ENCODE results near the gene CDH5.

The CDH5 gene

DNA sequence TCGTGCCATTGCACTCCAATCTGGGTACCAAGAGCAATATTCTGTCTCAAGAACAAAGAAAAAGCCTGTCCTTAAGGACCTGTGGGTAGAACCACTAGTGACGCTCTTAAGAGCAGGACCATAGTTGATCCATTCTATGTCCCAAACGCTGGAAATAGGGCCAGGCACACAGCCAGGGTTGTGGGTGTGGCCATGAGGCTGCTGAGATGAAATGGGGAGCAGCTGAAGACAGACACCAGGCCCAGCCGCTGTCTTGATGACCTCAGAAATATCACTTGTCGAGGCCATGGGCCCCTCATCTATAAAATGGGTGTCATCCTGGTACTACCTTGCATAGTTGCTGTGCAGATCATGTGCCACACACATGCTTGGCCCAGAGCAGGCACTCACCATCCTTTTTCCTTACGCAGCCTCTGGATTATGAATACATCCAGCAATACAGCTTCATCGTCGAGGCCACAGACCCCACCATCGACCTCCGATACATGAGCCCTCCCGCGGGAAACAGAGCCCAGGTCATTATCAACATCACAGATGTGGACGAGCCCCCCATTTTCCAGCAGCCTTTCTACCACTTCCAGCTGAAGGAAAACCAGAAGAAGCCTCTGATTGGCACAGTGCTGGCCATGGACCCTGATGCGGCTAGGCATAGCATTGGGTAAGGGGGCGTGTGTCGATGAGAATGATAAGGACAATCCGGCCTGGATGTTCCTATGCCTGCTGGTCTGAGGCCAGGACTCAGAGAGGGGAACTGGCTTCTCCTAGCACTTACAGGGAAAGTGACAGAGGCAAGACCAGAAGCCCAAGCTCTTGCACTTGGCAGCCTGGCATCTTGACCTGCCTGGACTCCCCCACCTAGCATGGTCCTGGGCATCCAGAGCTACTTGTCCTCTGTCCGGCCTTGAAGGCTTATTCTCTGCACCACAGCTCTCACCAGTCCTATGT is 25.5 kb downstream of the CDH5 start:
- no peak for DNase-seq (ENCODE audit: low read depth)

DNA sequence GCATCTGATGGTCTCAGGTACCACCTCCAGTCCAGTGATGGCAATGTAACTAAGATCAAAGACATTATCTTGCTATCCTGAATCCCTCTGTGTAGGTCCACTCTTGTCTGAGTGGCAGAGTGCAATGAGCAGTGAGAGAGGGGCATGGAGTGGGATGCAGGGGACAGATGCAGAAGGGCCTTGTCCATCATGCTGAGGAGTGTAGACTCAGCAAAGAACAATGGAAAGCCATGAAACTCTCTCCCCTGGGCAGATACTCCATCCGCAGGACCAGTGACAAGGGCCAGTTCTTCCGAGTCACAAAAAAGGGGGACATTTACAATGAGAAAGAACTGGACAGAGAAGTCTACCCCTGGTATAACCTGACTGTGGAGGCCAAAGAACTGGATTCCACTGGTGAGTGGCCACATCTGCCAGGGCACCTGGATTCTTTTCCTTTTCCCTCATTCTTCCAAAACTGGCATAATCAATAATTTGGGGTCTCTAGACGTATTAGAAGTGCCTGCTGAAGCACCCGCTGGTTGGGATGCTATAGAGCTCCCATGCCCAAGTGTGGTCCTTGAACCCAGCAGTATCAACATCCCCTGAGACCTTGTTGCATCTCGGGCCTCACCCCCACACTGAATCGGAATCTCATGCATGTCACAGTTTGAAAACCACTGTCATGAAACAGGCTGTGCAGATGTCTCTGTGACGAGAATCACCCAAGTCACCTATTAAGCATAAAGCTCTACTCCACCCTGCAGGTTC is 29.5 kb downstream of the CDH5 start:
- no peak for DNase-seq (ENCODE audit: low read depth)

DNA sequence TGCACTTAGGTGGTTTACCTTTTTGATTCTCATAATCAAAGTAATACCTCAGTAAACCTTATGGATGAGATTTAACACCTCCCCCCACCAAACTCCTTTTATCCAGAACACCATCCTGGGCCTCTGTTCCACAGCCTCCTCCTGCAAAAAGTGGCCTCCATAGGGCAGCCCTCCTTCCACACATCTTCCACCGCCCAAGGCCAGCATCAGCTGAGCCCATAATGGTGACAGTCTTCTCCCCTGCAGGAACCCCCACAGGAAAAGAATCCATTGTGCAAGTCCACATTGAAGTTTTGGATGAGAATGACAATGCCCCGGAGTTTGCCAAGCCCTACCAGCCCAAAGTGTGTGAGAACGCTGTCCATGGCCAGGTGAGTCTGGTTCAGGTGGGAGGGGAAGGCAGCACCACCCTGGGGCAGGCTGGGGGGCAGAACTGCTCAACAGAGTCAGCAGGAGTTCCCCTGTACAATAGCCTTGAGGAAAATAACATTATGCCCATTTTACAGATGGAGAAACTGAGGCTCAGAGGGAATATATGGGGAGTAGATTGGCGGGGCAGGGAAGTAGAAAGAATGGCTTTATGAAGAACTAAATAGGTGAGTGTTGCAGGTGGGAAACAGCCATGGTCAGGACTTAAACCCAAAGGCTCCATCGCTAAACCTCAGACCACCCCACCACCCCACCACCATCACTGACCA is 31.4 kb downstream of the CDH5 start:
- no peak for DNase-seq (ENCODE audit: low read depth)

DNA sequence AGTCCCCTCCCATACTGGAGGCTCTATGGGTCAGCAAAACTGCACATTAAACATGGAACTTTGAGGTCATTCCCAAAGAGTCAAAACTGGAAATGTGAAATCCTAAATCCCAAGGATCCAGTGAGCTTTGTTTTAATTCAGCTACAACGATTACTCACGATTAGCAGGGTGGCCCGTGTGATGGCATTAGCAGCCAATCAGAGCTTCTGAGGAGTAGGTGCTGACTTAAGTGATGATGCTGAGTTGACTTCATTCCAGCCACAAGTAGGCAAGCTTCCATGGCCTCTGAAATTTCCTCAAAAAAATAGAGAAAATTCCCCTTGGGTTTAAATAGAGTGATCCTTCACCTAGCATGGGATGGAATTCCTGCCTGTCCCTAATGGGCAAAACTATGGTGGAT is 32.5 kb downstream of the CDH5 start:
- no peak for DNase-seq (ENCODE audit: low read depth)

DNA sequence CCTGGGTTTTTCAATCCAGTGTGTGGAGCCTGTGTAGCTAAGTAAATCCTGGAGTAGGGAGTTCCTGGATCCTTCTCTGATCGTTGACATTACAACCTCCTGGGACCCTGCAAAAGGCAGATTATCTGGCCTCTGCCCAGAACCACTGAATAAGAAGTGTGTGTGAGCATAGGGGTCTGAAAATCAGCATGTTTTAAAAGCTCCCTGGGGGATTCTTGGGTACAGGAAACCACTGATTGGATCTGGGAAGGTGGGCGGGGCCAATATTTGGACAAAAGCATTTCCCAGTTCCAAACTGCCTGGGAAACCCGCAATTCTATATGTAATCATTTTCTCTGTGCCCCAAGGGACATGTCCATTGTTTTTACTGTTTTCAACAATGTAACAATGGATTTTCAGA is 33.4 kb downstream of the CDH5 start:
- no peak for DNase-seq (ENCODE audit: low read depth)

DNA sequence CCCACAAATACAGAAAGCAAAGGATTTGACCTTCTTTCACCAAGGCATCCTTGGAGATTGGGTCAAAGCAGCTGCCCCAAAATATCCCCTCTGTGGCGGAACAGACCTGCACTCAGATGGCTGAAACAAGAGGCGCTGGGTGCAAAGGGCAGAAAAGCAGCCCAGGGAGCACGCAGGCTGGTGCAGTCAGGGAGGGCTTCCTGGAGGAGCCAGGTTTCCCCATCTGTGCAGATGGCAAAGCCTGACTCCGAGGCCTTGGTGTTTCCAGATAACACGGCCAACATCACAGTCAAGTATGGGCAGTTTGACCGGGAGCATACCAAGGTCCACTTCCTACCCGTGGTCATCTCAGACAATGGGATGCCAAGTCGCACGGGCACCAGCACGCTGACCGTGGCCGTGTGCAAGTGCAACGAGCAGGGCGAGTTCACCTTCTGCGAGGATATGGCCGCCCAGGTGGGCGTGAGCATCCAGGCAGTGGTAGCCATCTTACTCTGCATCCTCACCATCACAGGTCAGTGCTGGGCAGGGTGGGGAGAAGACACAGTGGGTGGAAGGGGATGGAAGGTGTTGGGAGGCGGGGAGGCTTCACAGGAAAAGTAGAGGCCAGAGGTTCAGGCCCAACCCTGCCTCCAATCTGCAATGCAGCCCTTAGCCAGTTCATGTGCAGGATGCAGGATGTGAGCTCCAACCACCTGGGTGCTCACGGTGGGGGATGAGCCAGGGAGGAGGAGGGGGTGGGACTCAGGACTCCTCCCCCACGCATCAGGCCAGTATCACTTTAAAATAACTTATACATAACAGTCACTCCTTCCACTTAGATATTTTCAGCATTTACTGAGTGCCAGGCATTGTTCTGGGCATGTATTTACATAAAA is 34.3 kb downstream of the CDH5 start:
- DNase-seq (ENCODE audit: low read depth), result no peak

DNA sequence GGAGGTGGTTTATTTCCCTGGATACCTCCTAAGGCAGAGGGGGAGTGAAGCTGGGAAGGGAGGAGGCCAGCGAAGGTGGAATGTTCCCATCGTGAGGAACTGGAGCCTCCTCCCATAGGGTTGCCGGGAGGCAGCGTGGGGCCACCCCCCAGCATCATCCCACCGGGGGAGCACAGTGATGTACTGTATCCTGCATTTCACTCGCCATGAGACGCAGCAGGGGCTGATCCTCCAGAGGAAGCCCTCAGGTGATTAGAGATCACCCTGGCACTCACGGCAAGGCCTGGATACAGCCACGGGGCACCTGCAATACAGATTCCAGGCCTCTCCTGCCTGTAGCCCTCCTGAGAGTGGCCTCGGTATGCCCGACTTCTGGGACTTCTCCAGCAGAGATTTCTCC is 35.1 kb downstream of the CDH5 start:
- DNase-seq (ENCODE audit: low read depth), result no peak

DNA sequence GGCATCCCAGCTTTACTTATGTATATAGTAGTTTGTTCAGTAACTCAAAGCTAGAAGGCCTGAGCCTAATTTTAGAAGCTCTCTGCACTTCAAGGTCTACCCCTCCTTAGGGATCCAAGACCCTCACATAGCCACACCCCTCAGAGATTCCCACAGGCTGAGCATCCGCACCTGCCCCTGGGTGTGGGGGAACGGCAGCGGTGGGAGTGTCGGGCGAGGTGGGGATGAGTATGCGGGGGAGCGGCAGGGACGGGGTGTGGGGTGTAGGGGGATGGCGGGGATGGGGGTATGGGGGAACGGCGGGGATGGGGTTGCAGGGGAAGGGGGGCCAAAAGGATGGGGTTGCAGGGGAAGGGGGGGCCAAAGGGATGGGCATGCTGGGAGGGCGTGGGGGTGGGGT is 35.7 kb downstream of the CDH5 start:
- no peak for DNase-seq (ENCODE audit: low read depth)

DNA sequence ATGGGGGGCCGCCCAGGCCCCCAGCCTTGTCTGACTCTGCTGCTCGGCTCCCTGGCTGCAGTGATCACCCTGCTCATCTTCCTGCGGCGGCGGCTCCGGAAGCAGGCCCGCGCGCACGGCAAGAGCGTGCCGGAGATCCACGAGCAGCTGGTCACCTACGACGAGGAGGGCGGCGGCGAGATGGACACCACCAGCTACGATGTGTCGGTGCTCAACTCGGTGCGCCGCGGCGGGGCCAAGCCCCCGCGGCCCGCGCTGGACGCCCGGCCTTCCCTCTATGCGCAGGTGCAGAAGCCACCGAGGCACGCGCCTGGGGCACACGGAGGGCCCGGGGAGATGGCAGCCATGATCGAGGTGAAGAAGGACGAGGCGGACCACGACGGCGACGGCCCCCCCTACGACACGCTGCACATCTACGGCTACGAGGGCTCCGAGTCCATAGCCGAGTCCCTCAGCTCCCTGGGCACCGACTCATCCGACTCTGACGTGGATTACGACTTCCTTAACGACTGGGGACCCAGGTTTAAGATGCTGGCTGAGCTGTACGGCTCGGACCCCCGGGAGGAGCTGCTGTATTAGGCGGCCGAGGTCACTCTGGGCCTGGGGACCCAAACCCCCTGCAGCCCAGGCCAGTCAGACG is 36.2 kb downstream of the CDH5 start:
- DNase-seq (ENCODE audit: low read depth), result no peak

DNA sequence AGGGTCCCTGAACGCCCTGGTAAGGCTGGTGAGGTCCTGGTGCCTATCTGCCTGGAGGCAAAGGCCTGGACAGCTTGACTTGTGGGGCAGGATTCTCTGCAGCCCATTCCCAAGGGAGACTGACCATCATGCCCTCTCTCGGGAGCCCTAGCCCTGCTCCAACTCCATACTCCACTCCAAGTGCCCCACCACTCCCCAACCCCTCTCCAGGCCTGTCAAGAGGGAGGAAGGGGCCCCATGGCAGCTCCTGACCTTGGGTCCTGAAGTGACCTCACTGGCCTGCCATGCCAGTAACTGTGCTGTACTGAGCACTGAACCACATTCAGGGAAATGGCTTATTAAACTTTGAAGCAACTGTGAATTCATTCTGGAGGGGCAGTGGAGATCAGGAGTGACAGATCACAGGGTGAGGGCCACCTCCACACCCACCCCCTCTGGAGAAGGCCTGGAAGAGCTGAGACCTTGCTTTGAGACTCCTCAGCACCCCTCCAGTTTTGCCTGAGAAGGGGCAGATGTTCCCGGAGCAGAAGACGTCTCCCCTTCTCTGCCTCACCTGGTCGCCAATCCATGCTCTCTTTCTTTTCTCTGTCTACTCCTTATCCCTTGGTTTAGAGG is 37.1 kb downstream of the CDH5 start:
- no peak for DNase-seq (ENCODE audit: low read depth)

DNA sequence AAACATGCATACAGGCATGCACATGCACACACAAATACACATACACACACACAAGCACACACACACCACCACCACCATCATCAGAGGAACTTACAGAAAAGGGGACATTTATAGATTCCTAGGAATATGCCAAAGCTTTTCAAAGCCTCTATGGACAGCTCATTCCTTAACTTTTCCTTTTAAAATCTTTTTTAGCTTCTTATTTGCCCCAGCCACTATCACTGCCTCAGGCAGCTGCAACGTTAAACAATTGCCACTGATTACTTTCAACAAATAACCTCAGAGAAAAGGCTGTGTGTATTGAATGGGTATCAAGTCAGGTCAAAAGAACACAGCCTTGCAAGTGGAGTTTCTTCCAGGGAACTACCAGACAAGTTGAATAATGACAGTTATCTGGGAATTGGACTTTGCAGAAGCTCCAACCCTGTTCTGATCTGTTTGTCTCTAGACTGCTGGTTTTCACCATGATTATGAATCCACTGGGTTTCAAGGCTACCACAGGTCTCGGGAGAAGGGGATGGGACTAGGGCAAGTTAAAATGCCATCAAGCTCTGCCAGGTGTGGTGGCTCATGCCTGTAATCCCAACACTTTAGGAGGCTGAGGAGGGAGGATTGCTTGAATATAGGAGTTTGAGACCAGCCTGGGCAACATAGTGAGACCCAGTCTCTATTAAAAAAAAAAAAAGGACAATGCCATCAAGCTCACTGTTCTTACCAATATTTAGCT is 38.7 kb downstream of the CDH5 start:
- DNase-seq (ENCODE audit: low read depth), result no peak

DNA sequence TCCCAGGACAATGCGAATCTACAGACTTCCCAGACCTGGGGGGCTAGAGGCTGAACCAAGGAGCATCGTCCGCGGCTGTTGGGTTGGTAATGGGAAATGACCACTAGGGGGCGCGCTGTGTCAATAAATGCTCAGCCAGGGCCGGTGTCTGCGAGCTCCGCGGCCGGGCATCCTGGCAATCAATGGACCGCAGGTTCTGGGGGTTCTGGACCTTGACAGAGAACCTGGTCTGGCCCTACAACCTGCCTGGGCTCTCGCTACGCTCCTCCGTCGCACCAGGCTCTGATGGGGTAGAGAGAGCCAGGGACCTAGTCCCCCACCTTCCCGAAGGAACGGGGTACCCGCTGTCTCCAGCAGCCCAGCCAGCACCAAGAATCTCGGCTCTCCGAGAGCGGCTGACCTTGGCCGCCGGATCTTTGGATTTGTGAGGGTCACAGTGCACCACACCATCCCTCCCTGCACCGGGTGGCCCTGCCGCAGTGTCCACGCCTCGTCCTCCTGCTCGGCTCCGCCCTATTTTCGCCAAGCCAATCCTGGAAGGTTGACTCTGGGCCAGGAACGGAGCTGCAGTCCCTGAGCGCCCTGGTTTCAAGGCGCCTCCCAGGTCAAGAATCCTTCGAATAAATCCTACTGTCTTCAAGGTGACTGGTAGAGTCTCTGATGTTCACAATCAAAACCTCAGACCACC is 40.2 kb downstream of the CDH5 start:
- DNase-seq (ENCODE audit: low read depth), result peak; percentile 81

DNA sequence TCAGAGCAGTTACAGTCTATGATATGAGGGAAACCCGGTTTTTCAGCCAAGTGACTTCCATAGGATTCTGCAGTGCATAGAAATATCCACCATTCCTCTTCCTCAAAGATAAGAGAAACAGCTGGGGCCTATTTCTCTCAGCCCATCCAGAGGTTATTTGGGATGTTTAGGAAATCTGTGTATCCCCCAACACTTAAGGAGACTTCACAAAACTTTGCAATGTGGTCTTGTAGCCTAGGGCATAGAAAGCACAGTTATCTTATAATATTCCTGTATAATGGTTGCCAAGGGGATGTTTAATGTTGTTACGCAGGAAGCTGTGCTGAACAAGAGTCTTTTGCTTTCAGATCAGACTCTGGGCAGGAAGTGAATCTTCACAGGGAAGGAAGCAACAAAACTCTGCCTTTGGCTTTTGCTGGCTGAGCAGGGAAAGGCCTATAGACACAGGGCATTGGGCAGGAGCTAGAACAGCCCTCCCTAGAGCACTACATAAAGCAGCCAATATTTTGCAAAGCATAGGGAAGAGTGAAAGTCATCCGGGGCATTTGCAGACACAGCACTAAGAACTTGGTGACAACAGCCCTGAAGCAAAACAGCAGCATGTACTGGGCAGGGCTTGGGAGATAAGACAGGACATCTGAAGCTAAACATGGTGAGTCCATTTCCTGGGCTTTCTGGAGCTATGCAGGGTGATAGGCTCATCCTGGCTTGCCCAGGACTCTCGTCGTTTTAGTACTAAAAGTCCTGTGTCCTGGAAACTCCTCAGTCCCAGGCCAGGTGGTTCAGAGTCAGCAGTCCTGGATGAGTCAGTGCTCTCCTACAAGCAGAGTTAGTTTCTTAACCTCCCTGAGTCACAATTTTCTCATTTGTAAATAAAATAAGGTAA is 41.9 kb downstream of the CDH5 start:
- DNase-seq (ENCODE audit: low read depth), result no peak

DNA sequence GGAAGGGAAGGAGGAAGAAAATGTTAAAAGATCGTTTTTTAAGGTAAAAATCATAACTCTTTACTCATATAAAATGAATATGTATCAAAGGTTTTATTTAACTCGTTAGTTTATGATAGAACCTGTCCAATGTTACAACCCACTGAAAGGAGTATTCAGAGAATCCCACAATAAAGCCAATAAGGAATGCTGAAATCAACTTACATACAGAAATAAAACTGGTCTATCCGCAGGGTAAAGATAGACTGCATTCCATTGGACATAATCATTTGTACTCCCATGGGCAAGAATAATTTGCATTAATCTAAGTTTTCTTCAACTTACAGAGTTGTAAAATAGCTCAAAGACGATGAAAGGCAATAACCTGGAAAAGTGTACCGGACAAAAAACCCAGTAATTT is 42.7 kb downstream of the CDH5 start:
- no peak for DNase-seq (ENCODE audit: low read depth)

DNA sequence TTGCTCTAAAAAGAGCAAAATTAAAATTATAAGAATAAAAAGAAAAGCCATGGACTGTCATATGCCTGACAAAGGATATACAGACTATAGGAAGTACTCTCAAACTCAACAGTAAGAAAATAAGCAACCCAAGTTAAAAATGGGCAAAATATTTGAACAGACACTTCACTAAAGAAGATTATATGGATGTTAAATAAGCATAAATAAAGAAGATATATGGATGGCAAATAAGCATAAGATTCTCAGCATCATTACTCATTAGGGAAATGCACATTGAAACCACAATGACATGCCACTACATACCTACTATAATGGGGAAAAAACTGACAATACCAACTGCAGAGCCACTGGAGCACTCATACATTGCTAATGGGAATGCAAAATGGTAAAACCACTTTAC is 45.7 kb downstream of the CDH5 start:
- DNase-seq (ENCODE audit: low read depth), result no peak

DNA sequence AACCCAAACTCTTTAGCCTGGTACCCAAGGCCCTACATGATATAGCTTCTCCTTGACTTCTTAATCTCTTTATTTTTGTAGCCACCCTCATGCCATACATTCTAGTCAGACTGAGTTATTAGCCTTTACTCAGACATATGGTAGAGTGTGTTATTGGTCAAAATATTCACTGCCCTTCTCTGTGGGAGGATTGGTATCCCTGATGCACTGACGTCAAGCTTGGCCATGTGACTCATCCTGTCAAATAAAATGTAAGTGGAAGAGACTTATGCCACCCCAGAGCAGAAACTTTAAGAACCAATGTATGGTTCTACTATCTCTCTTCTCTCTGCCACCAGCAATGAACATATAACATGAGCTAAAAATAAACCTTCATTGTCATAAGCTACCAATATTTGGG is 48.4 kb downstream of the CDH5 start:
- no peak for DNase-seq (ENCODE audit: low read depth)

DNA sequence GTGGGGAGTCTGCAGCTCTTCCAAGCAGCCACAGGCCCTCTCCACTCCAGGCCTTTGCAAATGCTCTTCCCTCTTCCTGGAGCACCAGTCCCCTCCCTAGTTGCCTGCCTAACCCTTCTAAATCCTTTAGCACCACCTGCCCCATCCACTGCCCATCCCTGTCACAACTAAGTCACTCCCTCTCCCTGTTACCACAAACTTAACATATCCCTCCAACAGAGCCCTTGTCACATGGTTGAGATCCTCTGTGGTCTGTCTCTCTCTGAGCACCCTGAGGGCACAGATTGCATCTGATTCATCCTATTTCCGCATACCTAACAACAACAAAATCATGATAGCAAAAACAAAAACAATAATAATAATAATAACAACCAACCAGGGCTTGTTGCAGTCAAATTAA is 49.6 kb downstream of the CDH5 start:
- no peak for DNase-seq (ENCODE audit: low read depth)

DNA sequence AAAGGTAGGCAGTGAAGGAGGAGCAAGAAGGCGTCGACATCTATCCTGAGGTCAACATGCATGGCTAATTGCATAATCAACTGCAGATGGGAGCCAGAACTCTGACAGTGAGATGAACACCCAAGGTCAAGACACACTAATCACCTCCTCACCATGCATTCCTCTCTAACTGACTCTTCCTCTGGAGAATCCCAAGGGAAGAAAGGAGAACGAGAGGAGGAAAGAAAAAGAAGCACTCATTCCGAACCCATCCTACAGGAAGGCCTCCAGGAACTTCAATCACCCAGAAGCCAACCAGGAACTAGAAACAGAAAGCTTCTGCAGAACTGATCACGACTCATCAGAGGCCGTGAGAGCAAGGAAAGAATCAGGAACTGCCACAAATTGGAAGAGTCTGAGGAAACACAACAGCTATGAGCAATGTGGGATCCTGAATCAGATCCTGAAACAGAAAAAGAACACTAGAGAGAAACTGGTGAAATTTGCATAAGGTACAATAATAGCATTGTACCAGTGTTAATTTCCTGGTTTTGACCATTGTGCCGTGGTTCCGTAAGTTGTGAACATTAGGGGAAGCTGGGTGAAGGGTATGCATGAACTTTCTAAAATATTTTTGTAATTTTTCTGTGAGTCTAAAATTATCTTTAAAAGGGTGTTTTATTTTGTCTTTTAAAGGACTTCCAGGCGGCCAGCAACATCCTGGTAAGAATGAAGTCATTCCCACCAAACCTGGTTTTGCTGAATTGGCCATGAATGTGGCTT is 50.6 kb downstream of the CDH5 start:
- DNase-seq (ENCODE audit: low read depth), result no peak
